ENCODE results near the gene CSNK2A1. TPM values are rescaled to one million over a fixed set of nuclear protein-coding genes. Genes with fewer than 3 reads are reported as not detected.

CSNK2A1 gene
- total RNA-seq, 2 donors from 2014 or later = 40.5 to 52.7 TPM

DNA sequence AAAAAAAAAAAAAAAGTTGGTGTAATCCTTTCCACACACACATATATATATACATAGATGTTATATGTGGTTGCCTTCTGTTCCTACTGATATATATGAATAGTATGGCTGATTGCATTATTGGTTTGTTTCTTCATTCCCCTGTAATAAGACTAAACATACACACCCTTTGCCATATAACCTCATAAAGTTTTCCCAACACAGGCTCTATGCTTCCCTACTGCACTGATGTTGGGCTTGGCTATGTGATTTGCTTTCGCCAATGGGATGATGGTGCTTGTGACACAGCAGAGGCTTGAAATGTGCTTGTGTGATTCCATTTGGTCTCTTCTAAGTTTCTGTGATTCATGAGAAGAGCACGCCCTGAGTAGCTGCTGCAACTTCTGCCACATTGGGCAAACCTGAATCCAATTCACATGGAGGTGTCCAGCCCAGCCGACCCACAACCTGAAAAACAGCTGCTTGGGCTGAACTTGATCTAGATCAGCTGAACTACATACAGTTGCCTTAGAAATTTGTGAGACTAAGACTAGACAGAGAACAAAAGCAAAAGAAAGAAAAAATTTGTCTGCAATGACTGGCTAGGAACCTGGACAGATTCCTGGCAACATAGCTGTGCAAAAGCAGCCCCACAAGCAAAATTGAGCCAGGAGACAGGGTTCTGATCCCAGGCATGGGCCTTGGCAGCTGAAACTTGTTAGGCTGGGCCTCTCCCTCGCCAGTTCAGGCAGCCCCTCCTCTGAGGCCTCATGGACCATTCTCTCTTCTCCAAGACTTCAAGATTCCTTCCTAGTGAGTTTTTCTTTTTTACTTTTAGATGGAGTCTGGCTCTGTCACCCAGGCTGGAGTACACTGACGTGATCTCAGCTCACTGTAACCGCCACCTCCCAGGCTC, 67.9 kb downstream of the CSNK2A1 start:
- TF ChIP-seq, protein P1, sequence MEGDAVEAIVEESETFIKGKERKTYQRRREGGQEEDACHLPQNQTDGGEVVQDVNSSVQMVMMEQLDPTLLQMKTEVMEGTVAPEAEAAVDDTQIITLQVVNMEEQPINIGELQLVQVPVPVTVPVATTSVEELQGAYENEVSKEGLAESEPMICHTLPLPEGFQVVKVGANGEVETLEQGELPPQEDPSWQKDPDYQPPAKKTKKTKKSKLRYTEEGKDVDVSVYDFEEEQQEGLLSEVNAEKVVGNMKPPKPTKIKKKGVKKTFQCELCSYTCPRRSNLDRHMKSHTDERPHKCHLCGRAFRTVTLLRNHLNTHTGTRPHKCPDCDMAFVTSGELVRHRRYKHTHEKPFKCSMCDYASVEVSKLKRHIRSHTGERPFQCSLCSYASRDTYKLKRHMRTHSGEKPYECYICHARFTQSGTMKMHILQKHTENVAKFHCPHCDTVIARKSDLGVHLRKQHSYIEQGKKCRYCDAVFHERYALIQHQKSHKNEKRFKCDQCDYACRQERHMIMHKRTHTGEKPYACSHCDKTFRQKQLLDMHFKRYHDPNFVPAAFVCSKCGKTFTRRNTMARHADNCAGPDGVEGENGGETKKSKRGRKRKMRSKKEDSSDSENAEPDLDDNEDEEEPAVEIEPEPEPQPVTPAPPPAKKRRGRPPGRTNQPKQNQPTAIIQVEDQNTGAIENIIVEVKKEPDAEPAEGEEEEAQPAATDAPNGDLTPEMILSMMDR (IDR thresholded peaks at IDR 0.05) = no peak
- TF ChIP-seq POLR2A (IDR thresholded peaks at IDR 0.05) = no peak
- no peaks in the 10 kb centered on the region for H3K36me3 ChIP-seq (replicated peaks in 1 of 2; ENCODE audit: insufficient read depth in 1 of 2, low read depth in 2 of 2)
- H3K4me3 ChIP-seq = no peak overlapping the region
- no peak overlapping the region for H3K27ac ChIP-seq
- WGBS, 2 donors = 94 to 98% methylated on average over 6 of the region's 6 CpGs
- peaks cover 9% of the 10 kb centered on the region for H3K4me1 ChIP-seq
- no peaks in the 10 kb centered on the region for H3K27me3 ChIP-seq
- ATAC-seq (no peak), DNase-seq (no peak)
- no peaks in the 10 kb centered on the region for H3K9me3 ChIP-seq
- intact Hi-C loops (cut with DNase I) = loop anchor here (10.0 kb wide), 1 partner anchor 121 kb away; no protein-coding TSS in a partner anchor

GRCh38 chr20:474581-474980, 69.0 kb downstream of the CSNK2A1 start:
- ATAC-seq = no peak
- H3K36me3 ChIP-seq (replicated peaks in 1 of 2; ENCODE audit: insufficient read depth in 1 of 2, low read depth in 2 of 2) = no peaks in the 10 kb centered on the region
- peaks cover 9% of the 10 kb centered on the region for H3K4me1 ChIP-seq
- no peak overlapping the region for H3K4me3 ChIP-seq
- H3K27ac ChIP-seq = no peak overlapping the region
- no peak for TF ChIP-seq POLR2A (IDR thresholded peaks at IDR 0.05)
- TF ChIP-seq, protein P1 (IDR thresholded peaks at IDR 0.05) = no peak
- WGBS, 2 donors = 80 to 84% methylated on average over 2 of the region's 2 CpGs
- H3K9me3 ChIP-seq = no peaks in the 10 kb centered on the region
- intact Hi-C loops (cut with DNase I) = loop anchor here (10.0 kb wide), 1 partner anchor 120 kb away; no protein-coding TSS in a partner anchor
- no peaks in the 10 kb centered on the region for H3K27me3 ChIP-seq
- DNase-seq = no peak

- 92 to 94% methylated on average over 1 of the region's 1 CpG for WGBS, 2 donors
- no peak overlapping the region for H3K27ac ChIP-seq
- no peaks in the 10 kb centered on the region for H3K27me3 ChIP-seq
- TF ChIP-seq, protein P1 (IDR thresholded peaks at IDR 0.05) = no peak
- TF ChIP-seq POLR2A (IDR thresholded peaks at IDR 0.05) = no peak
- no peaks in the 10 kb centered on the region for H3K36me3 ChIP-seq (replicated peaks in 1 of 2; ENCODE audit: insufficient read depth in 1 of 2, low read depth in 2 of 2)
- DNase-seq (no peak), ATAC-seq (no peak)
- intact Hi-C loops (cut with DNase I) = loop anchor here (10.0 kb wide), 1 partner anchor 118 kb away; no protein-coding TSS in a partner anchor
- no peaks in the 10 kb centered on the region for H3K4me1 ChIP-seq
- no peaks in the 10 kb centered on the region for H3K9me3 ChIP-seq
- H3K4me3 ChIP-seq = no peak overlapping the region
Observed at GRCh38 chr20:472889-473292, 70.7 kb downstream of the CSNK2A1 start.

DNA sequence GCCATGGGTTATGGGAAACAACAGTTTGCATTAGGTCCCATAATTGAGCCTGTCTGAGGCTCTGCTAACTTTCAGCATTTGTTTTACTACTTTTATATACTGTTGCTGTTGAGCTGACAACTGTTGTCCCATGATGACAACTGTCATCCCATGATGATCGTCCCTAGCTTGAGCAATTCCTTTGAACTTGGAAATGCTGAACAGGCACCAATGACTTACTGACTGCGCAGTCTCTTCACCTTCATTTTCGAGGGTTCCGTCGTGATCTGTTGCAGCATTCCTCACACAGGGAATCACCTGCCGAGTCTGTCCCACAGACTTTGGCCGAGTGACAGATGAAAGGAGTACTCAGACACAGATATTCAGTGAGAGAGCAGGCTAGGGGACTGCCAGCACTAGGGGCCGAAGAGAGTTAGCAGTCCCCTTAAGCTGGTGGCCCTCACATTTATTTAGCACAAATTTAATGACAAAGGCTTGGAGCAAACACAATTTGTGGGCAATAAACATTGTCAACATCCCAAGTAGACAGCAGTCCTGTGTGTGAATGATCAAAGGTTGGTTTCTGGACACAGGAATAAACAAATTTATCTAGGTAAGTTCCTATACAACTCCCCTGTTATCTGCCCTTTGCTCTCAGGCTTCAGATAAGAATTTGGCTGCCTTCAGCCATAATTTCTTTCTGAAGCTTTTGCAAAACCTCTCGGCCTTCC, 71.3 kb downstream of the CSNK2A1 start:
- TF ChIP-seq POLR2A (IDR thresholded peaks at IDR 0.05) = no peak
- TF ChIP-seq, protein P1 (IDR thresholded peaks at IDR 0.05) = no peak
- ATAC-seq = no peak
- Histone ChIP-seq H3K4me3 (no peak overlapping the region), H3K27me3 (no peaks in the 10 kb centered on the region), H3K27ac (no peak overlapping the region), H3K9me3 (no peaks in the 10 kb centered on the region), H3K36me3 (replicated peaks in 1 of 2; ENCODE audit: insufficient read depth in 1 of 2, low read depth in 2 of 2) (no peaks in the 10 kb centered on the region), H3K4me1 (no peaks in the 10 kb centered on the region)
- no peak for DNase-seq
- WGBS, 2 donors = 84 to 93% methylated on average over 9 of the region's 9 CpGs
- intact Hi-C loops (cut with DNase I) = loop anchor here (10.0 kb wide), 1 partner anchor 117 kb away; no protein-coding TSS in a partner anchor

Measured in body of pancreas (tissue), 4 donors.